ENCODE measurements around the gene NETO1. TPM values are rescaled to one million over a fixed set of nuclear protein-coding genes. Genes with fewer than 3 reads are reported as not detected.
A peak's percentile ranks its signal among the peaks of the same experiment; 100 is the strongest.

Gene NETO1
- total RNA-seq (2014; rRNA removed) = 8.4 and 12.9 TPM in 2 replicates
- percentile 40 among the genes with signal in this experiment for Bru-seq, nascent RNA
- percentile 34 among the genes with signal in this experiment for BruChase-seq, experiment 1, labeled RNA remaining after a 6-hour chase
- percentile 43 among the genes with signal in this experiment for BruChase-seq, experiment 2, labeled RNA remaining after a 2-hour chase
- long read RNA-seq, transcript NETO1-201 (11 exons, 3,058 nt) = major isoform, 5 of 19 reads
- long read RNA-seq, partial matches to known transcripts = 5 of 19 reads
- long read RNA-seq, other reads (novel, unspliced or antisense) = 9 of 19 reads

- no peaks in the 10 kb centered on the region for H3K9me2 ChIP-seq (replicated peaks; ENCODE audit: low read length)
- intact Hi-C loops (cut with micrococcal nuclease) = no loop called here
- H3K27ac ChIP-seq (ENCODE audit: low read length) = no peak within 1 kb of the TSS
- peak; percentile 66 for ATAC-seq
- H3K79me2 ChIP-seq (ENCODE audit: low read length) = 0 out of 2 replicates have a peak, but pooled peaks cover 8% of the 10 kb centered on the region
- peak within 1 kb of the TSS; percentile 92 for H2AFZ ChIP-seq (ENCODE audit: low read length)
- H3K4me1 ChIP-seq (ENCODE audit: insufficient read depth, low read length) = peaks cover 13% of the 10 kb centered on the region
- TF ChIP-seq CTCF (conservative IDR thresholded peaks at IDR 0.05; ENCODE audit: low read depth, low read length) (no peak), EZH2 (IDR thresholded peaks at IDR 0.05; ENCODE audit: low read length, unreplicated experiment) (no peak), EZH2phosphoT487 (IDR thresholded peaks at IDR 0.05; ENCODE audit: borderline replicate concordance, low read length) (no peak)
- H3K4me3 ChIP-seq (ENCODE audit: low read length) = peak within 1 kb of the TSS; percentile 79
- no peaks in the 10 kb centered on the region for H3K27me3 ChIP-seq (ENCODE audit: low read length)
- H3K9me3 ChIP-seq (ENCODE audit: low read length) = no peaks in the 10 kb centered on the region
- no TSS peak for BruUV-seq (replicated peaks)
- peak within 1 kb of the TSS; percentile 86 for H3K4me2 ChIP-seq (ENCODE audit: low read length)
- H3F3A ChIP-seq (ENCODE audit: low read length, unreplicated experiment) = no peaks in the 10 kb centered on the region
- CTCF ChIA-PET = no interaction called here
- POLR2A ChIA-PET (ENCODE audit: unreplicated experiment) = no interaction called here
- DNase-seq = peak; percentile 41
- peak within 1 kb of the TSS; percentile 9; the same call in 1 of the 2 replicates for H3K9ac ChIP-seq (ENCODE audit: low read length)
- no peaks in the 10 kb centered on the region for H3K36me3 ChIP-seq (ENCODE audit: low read depth, low read length)
- no peaks in the 10 kb centered on the region for H4K20me1 ChIP-seq (ENCODE audit: low read length)
Measured at GRCh38 chr18:72867746-72868584, at the start of gene NETO1. Gene NETO1, minus strand, starts transcription at chr18:72867987. Its CDS starts 696 bp downstream, at chr18:72867291.

GRCh38 chr18:72910045-72910444 lies 42.3 kb upstream of the NETO1 start:
- H3F3A ChIP-seq (ENCODE audit: low read length, unreplicated experiment) = no peaks in the 10 kb centered on the region
- TF ChIP-seq EZH2 (IDR thresholded peaks at IDR 0.05; ENCODE audit: low read length, unreplicated experiment) (no peak), EZH2phosphoT487 (IDR thresholded peaks at IDR 0.05; ENCODE audit: borderline replicate concordance, low read length) (no peak), CTCF (conservative IDR thresholded peaks at IDR 0.05; ENCODE audit: low read depth, low read length) (no peak)
- intact Hi-C loops (cut with micrococcal nuclease) = no loop called here
- no peaks in the 10 kb centered on the region for H4K20me1 ChIP-seq (ENCODE audit: low read length)
- BruUV-seq (replicated peaks) = no TSS peak
- no peak overlapping the region for H3K9ac ChIP-seq (ENCODE audit: low read length)
- H3K36me3 ChIP-seq (ENCODE audit: low read depth, low read length) = no peaks in the 10 kb centered on the region
- ATAC-seq = peak; percentile 91
- H2AFZ ChIP-seq (ENCODE audit: low read length) = peak overlapping the region; percentile 70
- H3K27ac ChIP-seq (ENCODE audit: low read length) = no peak overlapping the region
- H3K9me2 ChIP-seq (replicated peaks; ENCODE audit: low read length) = no peaks in the 10 kb centered on the region
- H3K9me3 ChIP-seq (ENCODE audit: low read length) = no peaks in the 10 kb centered on the region
- H3K4me2 ChIP-seq (ENCODE audit: low read length) = peak overlapping the region; percentile 35
- H3K4me1 ChIP-seq (ENCODE audit: insufficient read depth, low read length) = peaks cover 8% of the 10 kb centered on the region; the same call in 1 of the 2 replicates
- DNase-seq = peak; percentile 50
- H3K79me2 ChIP-seq (ENCODE audit: low read length) = no peaks in the 10 kb centered on the region
- H3K27me3 ChIP-seq (ENCODE audit: low read length) = no peaks in the 10 kb centered on the region
- no peak overlapping the region for H3K4me3 ChIP-seq (ENCODE audit: low read length)
- POLR2A ChIA-PET (ENCODE audit: unreplicated experiment) = interaction anchor here (0.5 kb wide), 1 partner anchor 35 kb away, joined by 3 read pairs; no protein-coding TSS in a partner anchor
- CTCF ChIA-PET = no interaction called here

Data from PC-3 (cell line).